HEK293 (cell line): ENCODE data around the gene ZBTB20.

ENCODE experiments used
- CTCF ChIA-PET: fragments of 350-600 bp; formaldehyde crosslinking; extraction: SDS; loops from one replicate; lab custom pipeline; 2021; ENCODE audit warnings: antibody characterized with exemption; lab: Yijun Ruan, JAX
- POLR2A ChIA-PET: fragments of 300-600 bp; formaldehyde crosslinking; extraction: SDS; loops from one replicate; lab custom pipeline; 2020; ENCODE audit warnings: antibody characterized with exemption, inconsistent platforms; lab: Yijun Ruan, JAX
- H3K27ac ChIP-seq: fragments of 200-500 bp; sonication (Bioruptor generic); 2 replicates; pipeline ENCODE4 v1.5.1; 2014; ENCODE audit warnings: low read depth, low read length, control low read depth, inconsistent platforms; ENCODE audit errors: extremely low read depth
- H3K36me3 ChIP-seq, 2 experiments: fragments of 200-500 bp in 1 of 2; sonication (Bioruptor generic) in 1 of 2; 1 replicate in 1 of 2; 2 replicates in 1 of 2; pipeline ENCODE4 v1.5.1; 2014 to 2017; ENCODE audit warnings: inconsistent platforms in 2 of 2, low read length in 2 of 2; ENCODE audit not compliant: control insufficient read depth in 2 of 2, insufficient read depth in 1 of 2
- H3K4me1 ChIP-seq: fragments of 200-500 bp; sonication (Bioruptor generic); 2 replicates; pipeline ENCODE4 v1.5.1; 2014; ENCODE audit warnings: mild to moderate bottlenecking, low read length, inconsistent platforms; ENCODE audit not compliant: control insufficient read depth, insufficient read depth
- H3K4me3 ChIP-seq: 2 replicates; pipeline ENCODE4 v1.5.1; 2011; ENCODE audit warnings: low read depth, mild to moderate bottlenecking, control low read depth, low read length, moderate library complexity
- H3K9me3 ChIP-seq: fragments of 200-500 bp; sonication (Bioruptor generic); 2 replicates; pipeline ENCODE4 v1.5.1; 2014; ENCODE audit warnings: low read depth, low read length, inconsistent platforms; ENCODE audit not compliant: control insufficient read depth, insufficient read depth
- GLIS1 ChIP-seq: fragments of 450-650 bp; formaldehyde crosslinking; IDR thresholded peaks from 2 replicates; pipeline ENCODE4 v1.5.1; 2016; ENCODE audit warnings: missing biosample characterization, missing genetic modification characterization
- IKZF3 ChIP-seq: fragments of 450-650 bp; IDR thresholded peaks from 2 replicates; pipeline ENCODE4 v1.5.0; 2018; ENCODE audit warnings: missing biosample characterization, mild to moderate bottlenecking, missing genetic modification characterization, moderate library complexity
- SETDB1 ChIP-seq: IDR thresholded peaks from one replicate; pipeline ENCODE4 v1.6.1; 2017; ENCODE audit warnings: mild to moderate bottlenecking, low read length, moderate library complexity, mixed read lengths; ENCODE audit not compliant: insufficient read length
- ZBTB7A ChIP-seq: fragments of 450-650 bp; formaldehyde crosslinking; IDR thresholded peaks from 2 replicates; pipeline ENCODE4 v1.5.1; 2016; ENCODE audit warnings: low read depth, missing biosample characterization, missing genetic modification characterization
- ZNF121 ChIP-seq: fragments of 450-650 bp; formaldehyde crosslinking; IDR thresholded peaks from 2 replicates; pipeline ENCODE4 v1.5.1; 2016; ENCODE audit warnings: missing biosample characterization, missing genetic modification characterization
- ZNF354C ChIP-seq: fragments of 450-650 bp; formaldehyde crosslinking; IDR thresholded peaks from 2 replicates; pipeline ENCODE4 v1.5.1; 2016; ENCODE audit warnings: missing biosample characterization, missing genetic modification characterization, low read depth, borderline replicate concordance
- ZNF416 ChIP-seq: fragments of 450-650 bp; formaldehyde crosslinking; IDR thresholded peaks from 2 replicates; pipeline ENCODE4 v1.5.1; 2016; ENCODE audit warnings: missing biosample characterization, missing genetic modification characterization
- ZNF433 ChIP-seq: fragments of 450-650 bp; formaldehyde crosslinking; IDR thresholded peaks from 2 replicates; pipeline ENCODE4 v1.5.1; 2016; ENCODE audit warnings: missing biosample characterization, missing genetic modification characterization, low read depth
- ZNF530 ChIP-seq: fragments of 450-650 bp; formaldehyde crosslinking; IDR thresholded peaks from 2 replicates; pipeline ENCODE4 v1.5.1; 2016; ENCODE audit warnings: low read depth, missing biosample characterization, missing genetic modification characterization
- ZNF585B ChIP-seq: fragments of 450-650 bp; formaldehyde crosslinking; IDR thresholded peaks from 2 replicates; pipeline ENCODE4 v1.5.1; 2016; ENCODE audit warnings: missing biosample characterization, missing genetic modification characterization
- ZNF623 ChIP-seq: fragments of 450-650 bp; formaldehyde crosslinking; IDR thresholded peaks from 2 replicates; pipeline ENCODE4 v1.5.1; 2016; ENCODE audit warnings: missing biosample characterization, missing genetic modification characterization
- ZNF658 ChIP-seq: fragments of 450-650 bp; formaldehyde crosslinking; IDR thresholded peaks from 2 replicates; pipeline ENCODE4; 2016; ENCODE audit warnings: missing biosample characterization, missing genetic modification characterization
- ZNF785 ChIP-seq: fragments of 450-650 bp; formaldehyde crosslinking; IDR thresholded peaks from 2 replicates; pipeline ENCODE4 v1.5.1; 2016; ENCODE audit warnings: missing biosample characterization, missing genetic modification characterization
- TF ChIP-seq, protein P1 (sequence below): sonication (generic); formaldehyde crosslinking; IDR thresholded peaks from 2 replicates; pipeline ENCODE4 v1.8.1; 2022; ENCODE audit warnings: mild to moderate bottlenecking, moderate library complexity, missing genetic modification reagents
- TF ChIP-seq, protein P2 (sequence below): fragments of 450-650 bp; formaldehyde crosslinking; IDR thresholded peaks from 2 replicates; pipeline ENCODE4 v1.5.1; 2016; ENCODE audit warnings: missing biosample characterization, missing genetic modification characterization
- TF ChIP-seq, protein P3 (sequence below): fragments of 450-650 bp; formaldehyde crosslinking; IDR thresholded peaks from 2 replicates; pipeline ENCODE4 v1.5.1; 2016; ENCODE audit warnings: missing biosample characterization, missing genetic modification characterization
- TF ChIP-seq, protein P4 (sequence below): fragments of 450-650 bp; formaldehyde crosslinking; conservative IDR thresholded peaks from 2 replicates; pipeline ENCODE4 v1.5.1; 2016; ENCODE audit warnings: low read depth, missing biosample characterization, missing genetic modification characterization
- TF ChIP-seq, protein P5 (sequence below): fragments of 450-650 bp; formaldehyde crosslinking; IDR thresholded peaks from 2 replicates; pipeline ENCODE4 v1.5.0; 2017; ENCODE audit warnings: missing biosample characterization, missing genetic modification characterization, borderline replicate concordance
- TF ChIP-seq, protein P6 (sequence below): fragments of 450-650 bp; formaldehyde crosslinking; IDR thresholded peaks from 2 replicates; pipeline ENCODE4 v1.5.1; 2016; ENCODE audit warnings: missing biosample characterization, missing genetic modification characterization

Gene ZBTB20

DNA sequence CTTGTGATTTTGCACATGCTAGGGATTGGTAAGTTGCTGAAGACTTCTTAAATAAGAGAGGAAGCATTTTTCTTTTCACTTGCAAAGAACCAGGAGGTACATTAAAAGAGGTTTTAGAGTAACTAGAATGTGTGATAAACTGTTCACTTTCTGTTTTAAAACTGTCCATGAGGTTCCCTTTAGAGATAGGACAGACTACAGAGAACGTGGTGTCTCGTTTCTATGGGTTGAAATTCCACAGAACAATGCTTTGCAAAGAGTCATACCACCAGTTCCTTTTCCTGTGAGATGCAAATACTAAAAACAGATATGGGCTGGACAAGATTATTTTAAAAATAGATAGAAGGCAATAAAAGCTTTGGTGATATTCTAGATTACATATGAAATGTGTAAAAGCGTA, 480.5 kb downstream of the ZBTB20 start (continued):
- TF ChIP-seq, protein P1, sequence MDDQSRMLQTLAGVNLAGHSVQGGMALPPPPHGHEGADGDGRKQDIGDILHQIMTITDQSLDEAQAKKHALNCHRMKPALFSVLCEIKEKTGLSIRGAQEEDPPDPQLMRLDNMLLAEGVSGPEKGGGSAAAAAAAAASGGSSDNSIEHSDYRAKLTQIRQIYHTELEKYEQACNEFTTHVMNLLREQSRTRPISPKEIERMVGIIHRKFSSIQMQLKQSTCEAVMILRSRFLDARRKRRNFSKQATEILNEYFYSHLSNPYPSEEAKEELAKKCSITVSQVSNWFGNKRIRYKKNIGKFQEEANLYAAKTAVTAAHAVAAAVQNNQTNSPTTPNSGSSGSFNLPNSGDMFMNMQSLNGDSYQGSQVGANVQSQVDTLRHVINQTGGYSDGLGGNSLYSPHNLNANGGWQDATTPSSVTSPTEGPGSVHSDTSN = no peak
- TF ChIP-seq, protein P2, sequence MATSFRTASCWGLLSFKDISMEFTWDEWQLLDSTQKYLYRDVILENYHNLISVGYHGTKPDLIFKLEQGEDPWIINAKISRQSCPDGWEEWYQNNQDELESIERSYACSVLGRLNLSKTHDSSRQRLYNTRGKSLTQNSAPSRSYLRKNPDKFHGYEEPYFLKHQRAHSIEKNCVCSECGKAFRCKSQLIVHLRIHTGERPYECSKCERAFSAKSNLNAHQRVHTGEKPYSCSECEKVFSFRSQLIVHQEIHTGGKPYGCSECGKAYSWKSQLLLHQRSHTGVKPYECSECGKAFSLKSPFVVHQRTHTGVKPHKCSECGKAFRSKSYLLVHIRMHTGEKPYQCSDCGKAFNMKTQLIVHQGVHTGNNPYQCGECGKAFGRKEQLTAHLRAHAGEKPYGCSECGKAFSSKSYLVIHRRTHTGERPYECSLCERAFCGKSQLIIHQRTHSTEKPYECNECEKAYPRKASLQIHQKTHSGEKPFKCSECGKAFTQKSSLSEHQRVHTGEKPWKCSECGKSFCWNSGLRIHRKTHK (tag by site-specific recombination) = no peak

DNA sequence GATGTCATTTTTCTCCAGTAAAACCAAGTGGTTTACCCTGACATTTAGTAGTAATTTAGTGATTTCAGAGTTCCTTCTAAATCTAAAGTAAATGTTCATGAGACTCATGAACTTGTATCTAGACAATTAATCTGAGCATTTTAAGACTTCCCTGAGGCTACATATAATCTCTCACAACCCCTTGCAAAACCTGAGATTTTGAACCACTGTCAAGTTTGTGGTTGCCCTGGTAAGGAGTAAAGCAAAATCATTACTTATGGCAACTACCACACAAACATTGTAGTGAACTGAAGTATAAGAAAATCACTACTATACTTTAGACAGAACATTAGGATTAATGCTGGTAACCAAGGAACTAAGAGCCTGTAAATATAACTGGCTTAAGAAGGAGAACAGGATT, 483.1 kb downstream of the ZBTB20 start:
- H3K4me3 ChIP-seq = no peak overlapping the region
- no peak overlapping the region for H3K27ac ChIP-seq
- ChIA-PET POLR2A (no interaction called here), CTCF (no interaction called here)
- H3K9me3 ChIP-seq = no peaks in the 10 kb centered on the region
- H3K4me1 ChIP-seq = peaks cover 5% of the 10 kb centered on the region; the same call in 1 of the 2 replicates
- no peaks in the 10 kb centered on the region for H3K36me3 ChIP-seq
- no peak for TF ChIP-seq ZNF416 (tag by site-specific recombination)
- TF ChIP-seq ZNF585B (tag by site-specific recombination) = no peak
- no peak for TF ChIP-seq ZNF785 (tag by site-specific recombination)
- no peak for TF ChIP-seq ZNF354C (tag by site-specific recombination)

DNA sequence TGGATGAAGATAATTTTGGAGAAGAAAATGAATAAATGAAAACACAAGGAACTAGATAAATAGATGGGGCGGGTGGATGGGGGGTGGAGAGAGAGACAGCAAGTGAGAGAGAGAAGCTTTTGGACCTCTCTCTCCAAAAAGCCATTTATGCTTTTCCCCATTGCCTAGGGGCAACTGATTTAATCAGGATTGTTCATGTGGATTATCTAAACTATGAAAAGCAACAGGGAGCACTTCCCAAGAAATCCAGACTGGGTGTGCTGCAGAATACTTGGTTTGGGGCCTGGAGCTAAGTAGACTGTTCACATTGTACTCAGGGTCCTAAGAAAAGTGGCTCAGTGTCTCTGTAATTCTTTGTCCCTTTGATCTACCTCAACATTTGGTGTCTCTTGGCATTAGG, 486.3 kb downstream of the ZBTB20 start:
- CTCF ChIA-PET = no interaction called here
- TF ChIP-seq, protein P3, sequence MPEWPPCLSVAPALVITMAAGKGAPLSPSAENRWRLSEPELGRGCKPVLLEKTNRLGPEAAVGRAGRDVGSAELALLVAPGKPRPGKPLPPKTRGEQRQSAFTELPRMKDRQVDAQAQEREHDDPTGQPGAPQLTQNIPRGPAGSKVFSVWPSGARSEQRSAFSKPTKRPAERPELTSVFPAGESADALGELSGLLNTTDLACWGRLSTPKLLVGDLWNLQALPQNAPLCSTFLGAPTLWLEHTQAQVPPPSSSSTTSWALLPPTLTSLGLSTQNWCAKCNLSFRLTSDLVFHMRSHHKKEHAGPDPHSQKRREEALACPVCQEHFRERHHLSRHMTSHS (tag by site-specific recombination) = no peak
- TF ChIP-seq, protein P4, sequence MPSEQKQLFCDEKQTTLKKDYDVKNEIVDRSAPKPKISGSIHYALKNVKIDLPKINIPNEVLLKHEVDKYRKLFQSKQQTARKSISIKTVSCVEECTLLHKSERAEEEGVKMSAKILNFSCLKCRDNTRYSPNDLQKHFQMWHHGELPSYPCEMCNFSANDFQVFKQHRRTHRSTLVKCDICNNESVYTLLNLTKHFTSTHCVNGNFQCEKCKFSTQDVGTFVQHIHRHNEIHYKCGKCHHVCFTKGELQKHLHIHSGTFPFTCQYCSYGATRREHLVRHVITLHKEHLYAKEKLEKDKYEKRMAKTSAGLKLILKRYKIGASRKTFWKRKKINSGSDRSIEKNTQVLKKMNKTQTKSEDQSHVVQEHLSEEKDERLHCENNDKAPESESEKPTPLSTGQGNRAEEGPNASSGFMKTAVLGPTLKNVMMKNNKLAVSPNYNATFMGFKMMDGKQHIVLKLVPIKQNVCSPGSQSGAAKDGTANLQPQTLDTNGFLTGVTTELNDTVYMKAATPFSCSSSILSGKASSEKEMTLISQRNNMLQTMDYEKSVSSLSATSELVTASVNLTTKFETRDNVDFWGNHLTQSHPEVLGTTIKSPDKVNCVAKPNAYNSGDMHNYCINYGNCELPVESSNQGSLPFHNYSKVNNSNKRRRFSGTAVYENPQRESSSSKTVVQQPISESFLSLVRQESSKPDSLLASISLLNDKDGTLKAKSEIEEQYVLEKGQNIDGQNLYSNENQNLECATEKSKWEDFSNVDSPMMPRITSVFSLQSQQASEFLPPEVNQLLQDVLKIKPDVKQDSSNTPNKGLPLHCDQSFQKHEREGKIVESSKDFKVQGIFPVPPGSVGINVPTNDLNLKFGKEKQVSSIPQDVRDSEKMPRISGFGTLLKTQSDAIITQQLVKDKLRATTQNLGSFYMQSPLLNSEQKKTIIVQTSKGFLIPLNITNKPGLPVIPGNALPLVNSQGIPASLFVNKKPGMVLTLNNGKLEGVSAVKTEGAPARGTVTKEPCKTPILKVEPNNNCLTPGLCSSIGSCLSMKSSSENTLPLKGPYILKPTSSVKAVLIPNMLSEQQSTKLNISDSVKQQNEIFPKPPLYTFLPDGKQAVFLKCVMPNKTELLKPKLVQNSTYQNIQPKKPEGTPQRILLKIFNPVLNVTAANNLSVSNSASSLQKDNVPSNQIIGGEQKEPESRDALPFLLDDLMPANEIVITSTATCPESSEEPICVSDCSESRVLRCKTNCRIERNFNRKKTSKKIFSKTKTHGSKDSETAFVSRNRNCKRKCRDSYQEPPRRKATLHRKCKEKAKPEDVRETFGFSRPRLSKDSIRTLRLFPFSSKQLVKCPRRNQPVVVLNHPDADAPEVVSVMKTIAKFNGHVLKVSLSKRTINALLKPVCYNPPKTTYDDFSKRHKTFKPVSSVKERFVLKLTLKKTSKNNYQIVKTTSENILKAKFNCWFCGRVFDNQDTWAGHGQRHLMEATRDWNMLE = no peak
- TF ChIP-seq ZNF658 (tag by site-specific recombination) (no peak), SETDB1 (no peak), ZNF623 (tag by site-specific recombination) (no peak), ZNF121 (tag by site-specific recombination) (no peak), ZNF530 (no peak), ZNF433 (tag by site-specific recombination) (no peak), GLIS1 (tag by site-specific recombination) (no peak), ZBTB7A (no peak), IKZF3 (no peak)
- TF ChIP-seq, protein P5, sequence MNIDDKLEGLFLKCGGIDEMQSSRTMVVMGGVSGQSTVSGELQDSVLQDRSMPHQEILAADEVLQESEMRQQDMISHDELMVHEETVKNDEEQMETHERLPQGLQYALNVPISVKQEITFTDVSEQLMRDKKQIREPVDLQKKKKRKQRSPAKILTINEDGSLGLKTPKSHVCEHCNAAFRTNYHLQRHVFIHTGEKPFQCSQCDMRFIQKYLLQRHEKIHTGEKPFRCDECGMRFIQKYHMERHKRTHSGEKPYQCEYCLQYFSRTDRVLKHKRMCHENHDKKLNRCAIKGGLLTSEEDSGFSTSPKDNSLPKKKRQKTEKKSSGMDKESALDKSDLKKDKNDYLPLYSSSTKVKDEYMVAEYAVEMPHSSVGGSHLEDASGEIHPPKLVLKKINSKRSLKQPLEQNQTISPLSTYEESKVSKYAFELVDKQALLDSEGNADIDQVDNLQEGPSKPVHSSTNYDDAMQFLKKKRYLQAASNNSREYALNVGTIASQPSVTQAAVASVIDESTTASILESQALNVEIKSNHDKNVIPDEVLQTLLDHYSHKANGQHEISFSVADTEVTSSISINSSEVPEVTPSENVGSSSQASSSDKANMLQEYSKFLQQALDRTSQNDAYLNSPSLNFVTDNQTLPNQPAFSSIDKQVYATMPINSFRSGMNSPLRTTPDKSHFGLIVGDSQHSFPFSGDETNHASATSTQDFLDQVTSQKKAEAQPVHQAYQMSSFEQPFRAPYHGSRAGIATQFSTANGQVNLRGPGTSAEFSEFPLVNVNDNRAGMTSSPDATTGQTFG = no peak
- TF ChIP-seq, protein P6, sequence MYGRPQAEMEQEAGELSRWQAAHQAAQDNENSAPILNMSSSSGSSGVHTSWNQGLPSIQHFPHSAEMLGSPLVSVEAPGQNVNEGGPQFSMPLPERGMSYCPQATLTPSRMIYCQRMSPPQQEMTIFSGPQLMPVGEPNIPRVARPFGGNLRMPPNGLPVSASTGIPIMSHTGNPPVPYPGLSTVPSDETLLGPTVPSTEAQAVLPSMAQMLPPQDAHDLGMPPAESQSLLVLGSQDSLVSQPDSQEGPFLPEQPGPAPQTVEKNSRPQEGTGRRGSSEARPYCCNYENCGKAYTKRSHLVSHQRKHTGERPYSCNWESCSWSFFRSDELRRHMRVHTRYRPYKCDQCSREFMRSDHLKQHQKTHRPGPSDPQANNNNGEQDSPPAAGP (tag by site-specific recombination) = no peak

More for the DNA sequence above, 486.3 kb downstream of the ZBTB20 start:
- no peaks in the 10 kb centered on the region for H3K36me3 ChIP-seq
- H3K4me3 ChIP-seq = no peak overlapping the region
- no peak overlapping the region for H3K27ac ChIP-seq
- POLR2A ChIA-PET = interaction anchor here (0.6 kb wide), 1 partner anchor 16 kb away, joined by 9 read pairs; no protein-coding TSS in a partner anchor
- H3K9me3 ChIP-seq = no peaks in the 10 kb centered on the region
- peaks cover 5% of the 10 kb centered on the region; the same call in 1 of the 2 replicates for H3K4me1 ChIP-seq
